Keratinocyte (primary cell): ENCODE results near the gene WDCP. TPM values are rescaled to one million over a fixed set of nuclear protein-coding genes. Genes with fewer than 3 reads are reported as not detected.

Source experiments
- DNase-seq: peaks from one replicate; pipeline ENCODE4 v3.0.0-alpha.2; 2011; ENCODE audit warnings: low read depth, missing footprints, low spot score
- FAIRE-seq: peaks from 2 replicates; lab custom pipeline; 2011; peaks lifted over from hg19 to GRCh38; lab: Jason Lieb, UNC
- H2AFZ ChIP-seq: 2 replicates; pipeline ENCODE4 v1.6.0; 2012; ENCODE audit warnings: low read length, control low read depth, inconsistent platforms; ENCODE audit not compliant: control insufficient read depth
- H3K27ac ChIP-seq: 2 replicates; pipeline ENCODE4 v1.5.1; 2011; ENCODE audit warnings: low read length; ENCODE audit not compliant: control insufficient read depth, insufficient read depth
- H3K27me3 ChIP-seq: 3 replicates; pipeline ENCODE4 v1.6.0; 2011; ENCODE audit warnings: low read length; ENCODE audit not compliant: control insufficient read depth, insufficient read depth; ENCODE audit errors: extremely low read depth
- H3K36me3 ChIP-seq, 2 experiments: 2 replicates in 1 of 2; 3 replicates in 1 of 2; pipeline ENCODE4 v1.5.1; 2011; ENCODE audit warnings: low read length in 2 of 2, mild to moderate bottlenecking in 1 of 2; ENCODE audit not compliant: control insufficient read depth in 2 of 2, insufficient read depth in 2 of 2; ENCODE audit errors: extremely low read depth in 1 of 2
- H3K4me1 ChIP-seq: 3 replicates; pipeline ENCODE4 v1.5.1; 2011; ENCODE audit warnings: low read length; ENCODE audit not compliant: control insufficient read depth, insufficient read depth; ENCODE audit errors: extremely low read depth
- H3K4me2 ChIP-seq: 3 replicates; pipeline ENCODE4 v1.6.0; 2011; ENCODE audit warnings: low read depth, low read length; ENCODE audit not compliant: control insufficient read depth, insufficient read depth; ENCODE audit errors: extremely low read depth
- H3K4me3 ChIP-seq, 3 experiments: fragments of 200-600 bp in 1 of 3; sonication (generic) in 1 of 3; 2 replicates in 2 of 3; 3 replicates in 1 of 3; pipeline ENCODE4 v1.5.1; 2011 to 2016; ENCODE audit warnings: low read length in 3 of 3, mild to moderate bottlenecking in 3 of 3, control low read depth in 2 of 3, inconsistent platforms in 1 of 3, low read depth in 1 of 3, mixed read lengths in 1 of 3, mixed run types in 1 of 3, moderate library complexity in 1 of 3; ENCODE audit not compliant: control insufficient read depth in 2 of 3, insufficient read depth in 2 of 3; ENCODE audit errors: extremely low read depth in 1 of 3
- H3K79me2 ChIP-seq: 2 replicates; pipeline ENCODE4 v1.6.0; 2012; ENCODE audit warnings: low read length; ENCODE audit not compliant: control insufficient read depth, insufficient read depth
- H3K9ac ChIP-seq: 3 replicates; pipeline ENCODE4 v1.6.0; 2011; ENCODE audit warnings: low read length; ENCODE audit not compliant: control insufficient read depth, insufficient read depth; ENCODE audit errors: extremely low read depth
- H3K9me1 ChIP-seq: 3 replicates; pipeline ENCODE4 v1.6.0; 2011; ENCODE audit warnings: low read length; ENCODE audit not compliant: control insufficient read depth, insufficient read depth; ENCODE audit errors: extremely low read depth
- H3K9me3 ChIP-seq: 2 replicates; pipeline ENCODE4 v1.5.1; 2012; ENCODE audit warnings: low read depth, low read length; ENCODE audit not compliant: control insufficient read depth
- H4K20me1 ChIP-seq: 3 replicates; pipeline ENCODE4 v1.6.0; 2011; ENCODE audit warnings: low read length; ENCODE audit not compliant: control insufficient read depth, insufficient read depth; ENCODE audit errors: extremely low read depth
- EZH2 ChIP-seq: IDR thresholded peaks from one replicate; pipeline ENCODE4 v1.6.1; 2012; ENCODE audit warnings: inconsistent platforms, mild to moderate bottlenecking, low read length, moderate library complexity
- dilution Hi-C: fragments of 300-500 bp; cut with MboI; formaldehyde crosslinking; loops from one replicate; pipeline ENCODE4 v1.7.0; 2020; ENCODE audit warnings: low sequenced_read_pairs; ENCODE audit not compliant: extremely low pct_ligation_motif_present
- polyA plus RNA-seq, 5 experiments: library from polyadenylated mRNA; depleted of rRNA in 3 of 5; stranded (reverse) in 3 of 5; stranded (forward) in 1 of 5; unstranded in 1 of 5; fragments of >200 nt; gene quantifications; 1 replicate in 1 of 5; 2 replicates in 3 of 5; 3 replicates in 1 of 5; pipeline versions ENCODE4 v1.2.1 to v1.2.3, GENCODE V29; 2011 to 2012; ENCODE audit warnings: missing spikeins in 2 of 5, low read depth in 1 of 5, low replicate concordance in 1 of 5
- TF ChIP-seq, protein P1 (sequence below), 3 experiments: IDR thresholded peaks in 1 of 3; conservative IDR thresholded peaks in 1 of 3; optimal IDR thresholded peaks in 1 of 3; 2 replicates in 2 of 3; 3 replicates in 1 of 3; pipeline versions ENCODE3 to v1.5.1; 2011; ENCODE audit warnings: low read length in 3 of 3, mild to moderate bottlenecking in 3 of 3, moderate library complexity in 2 of 3, control low read depth in 1 of 3, inconsistent platforms in 1 of 3; ENCODE audit not compliant: insufficient read depth in 2 of 3; ENCODE audit errors: extremely low read depth in 1 of 3

The WDCP gene
- polyA plus RNA-seq, 1 donor (not counting 4 experiments of a cell fraction or from before 2014, with no cell fraction given), result 11.0 TPM

DNA sequence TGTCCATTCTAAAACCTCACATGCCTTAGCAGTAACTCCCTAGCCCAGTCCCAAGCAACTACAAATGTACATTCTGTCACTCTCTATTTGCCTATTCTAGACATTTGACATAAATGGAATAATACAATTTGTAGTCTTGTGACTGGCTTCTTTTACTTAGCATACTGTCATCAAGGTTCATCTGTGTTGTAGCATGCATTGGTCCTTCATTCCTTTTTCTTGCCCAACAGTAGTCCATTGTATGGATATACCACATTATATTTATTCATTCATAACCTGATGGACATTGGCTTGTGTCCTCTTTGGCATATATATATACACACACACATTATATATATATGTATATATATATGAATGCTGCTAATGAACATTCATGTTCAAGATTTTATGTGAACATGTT lies 39.5 kb downstream of the WDCP start:
- dilution Hi-C loops, result no loop called here
- Histone ChIP-seq H3K79me2 (no peaks in the 10 kb centered on the region), H3K27ac (no peak overlapping the region), H3K9ac (no peak overlapping the region), H3K27me3 (peaks cover 29% of the 10 kb centered on the region), H3K4me1 (no peaks in the 10 kb centered on the region), H4K20me1 (peaks cover 3% of the 10 kb centered on the region), H3K4me3 (no peak overlapping the region), H3K9me3 (no peaks in the 10 kb centered on the region), H3K4me2 (no peak overlapping the region), H3K36me3 (no peaks in the 10 kb centered on the region), H3K9me1 (no peaks in the 10 kb centered on the region), H2AFZ (no peak overlapping the region)
- FAIRE-seq (no peak), DNase-seq (no peak)
- TF ChIP-seq EZH2, result no peak
- TF ChIP-seq, protein P1, sequence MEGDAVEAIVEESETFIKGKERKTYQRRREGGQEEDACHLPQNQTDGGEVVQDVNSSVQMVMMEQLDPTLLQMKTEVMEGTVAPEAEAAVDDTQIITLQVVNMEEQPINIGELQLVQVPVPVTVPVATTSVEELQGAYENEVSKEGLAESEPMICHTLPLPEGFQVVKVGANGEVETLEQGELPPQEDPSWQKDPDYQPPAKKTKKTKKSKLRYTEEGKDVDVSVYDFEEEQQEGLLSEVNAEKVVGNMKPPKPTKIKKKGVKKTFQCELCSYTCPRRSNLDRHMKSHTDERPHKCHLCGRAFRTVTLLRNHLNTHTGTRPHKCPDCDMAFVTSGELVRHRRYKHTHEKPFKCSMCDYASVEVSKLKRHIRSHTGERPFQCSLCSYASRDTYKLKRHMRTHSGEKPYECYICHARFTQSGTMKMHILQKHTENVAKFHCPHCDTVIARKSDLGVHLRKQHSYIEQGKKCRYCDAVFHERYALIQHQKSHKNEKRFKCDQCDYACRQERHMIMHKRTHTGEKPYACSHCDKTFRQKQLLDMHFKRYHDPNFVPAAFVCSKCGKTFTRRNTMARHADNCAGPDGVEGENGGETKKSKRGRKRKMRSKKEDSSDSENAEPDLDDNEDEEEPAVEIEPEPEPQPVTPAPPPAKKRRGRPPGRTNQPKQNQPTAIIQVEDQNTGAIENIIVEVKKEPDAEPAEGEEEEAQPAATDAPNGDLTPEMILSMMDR (optimal IDR thresholded peaks at IDR 0.05 in 1 of 3, IDR thresholded peaks at IDR 0.05 in 1 of 3, conservative IDR thresholded peaks at IDR 0.05 in 1 of 3; ENCODE audit: extremely low read depth in 1 of 3, insufficient read depth in 2 of 3, low read length in 3 of 3), result no peak

DNA sequence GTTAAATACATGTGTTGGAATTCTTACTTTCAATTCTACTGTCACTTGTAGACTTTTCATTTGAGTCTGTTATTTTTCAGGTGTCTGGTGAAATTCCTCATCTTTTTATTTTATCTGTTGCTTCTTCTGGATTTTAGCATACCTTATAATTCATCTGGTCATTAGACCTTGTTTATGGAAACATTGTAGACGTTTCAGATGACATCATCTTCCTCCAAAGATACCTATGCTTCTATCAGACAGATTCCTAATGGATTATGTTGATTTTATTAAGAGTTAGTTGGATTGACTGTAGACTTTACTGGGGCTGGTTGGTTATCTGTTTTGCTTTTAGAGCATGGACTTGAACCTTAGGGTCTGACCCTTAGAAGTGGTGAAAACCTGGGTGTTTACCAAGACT lies 52.6 kb downstream of the WDCP start:
- DNase-seq, result no peak
- H3K4me3 ChIP-seq, result no peak overlapping the region
- no peaks in the 10 kb centered on the region for H3K27me3 ChIP-seq
- H3K9me1 ChIP-seq, result no peaks in the 10 kb centered on the region
- H3K4me2 ChIP-seq, result no peak overlapping the region
- H3K36me3 ChIP-seq, result peaks cover 2 to 3% of the 10 kb centered on the region in 2 experiments
- no peaks in the 10 kb centered on the region for H3K79me2 ChIP-seq
- no peak for FAIRE-seq
- H3K9ac ChIP-seq, result no peak overlapping the region
- dilution Hi-C loops, result no loop called here
- H3K4me1 ChIP-seq, result no peaks in the 10 kb centered on the region
- H3K9me3 ChIP-seq, result no peaks in the 10 kb centered on the region
- H2AFZ ChIP-seq, result no peak overlapping the region
- H3K27ac ChIP-seq, result no peak overlapping the region
- TF ChIP-seq, protein P1 (optimal IDR thresholded peaks at IDR 0.05 in 1 of 3, IDR thresholded peaks at IDR 0.05 in 1 of 3, conservative IDR thresholded peaks at IDR 0.05 in 1 of 3; ENCODE audit: extremely low read depth in 1 of 3, insufficient read depth in 2 of 3, low read length in 3 of 3), result no peak
- no peak for TF ChIP-seq EZH2
- H4K20me1 ChIP-seq, result no peaks in the 10 kb centered on the region
